AG04450 (cell line): ENCODE data around the gene SLC4A2. TPM values are rescaled to one million over a fixed set of nuclear protein-coding genes. Genes with fewer than 3 reads are reported as not detected.
"Not testable (repeated sequence)": the region's sequence is repeated elsewhere in the genome, so short reads cannot be mapped to it uniquely, and the experiment has no call there.

ENCODE experiments used
- CTCF ChIA-PET: fragments of 300-600, 350-600 bp; formaldehyde crosslinking; extraction: SDS; loops from one replicate; lab custom pipeline; 2022; ENCODE audit warnings: antibody characterized with exemption, inconsistent platforms; lab: Charles Lee
- POLR2A ChIA-PET: fragments of 350-600 bp; formaldehyde crosslinking; extraction: SDS; loops from one replicate; lab custom pipeline; 2021; ENCODE audit warnings: antibody characterized with exemption, inconsistent platforms; lab: Yijun Ruan, JAX
- DNase-seq: peaks from one replicate; pipeline ENCODE4 v3.0.0-alpha.2; 2011; ENCODE audit warnings: low read depth, low spot score
- H3K27ac ChIP-seq: one replicate; pipeline ENCODE4 v1.5.1; 2012; ENCODE audit warnings: low read depth, low read length, control low read depth
- H3K27me3 ChIP-seq: one replicate; pipeline ENCODE4 v1.6.0; 2012; ENCODE audit warnings: low read length; ENCODE audit not compliant: control insufficient read depth, insufficient read depth
- H3K4me3 ChIP-seq: 2 replicates; pipeline ENCODE4 v1.5.1; 2011; ENCODE audit warnings: mild to moderate bottlenecking, low read depth, low read length, control low read depth
- H3K9me3 ChIP-seq: 2 replicates; pipeline ENCODE4 v1.5.1; 2012; ENCODE audit warnings: low read length; ENCODE audit not compliant: control insufficient read depth, insufficient read depth
- CTCF ChIP-seq: IDR thresholded peaks from 2 replicates; pipeline ENCODE4 v1.5.1; 2011; ENCODE audit warnings: low read depth, low read length, control low read depth, inconsistent platforms
- polyA minus RNA-seq: library from RNA; depleted of rRNA, polyadenylated mRNA; stranded (reverse); fragments of >200 nt; gene quantifications from 2 replicates; pipeline ENCODE4 v1.2.3, GENCODE V29; 2011; rRNA and poly(A)+ RNA removed
- polyA plus RNA-seq: library from polyadenylated mRNA; depleted of rRNA; stranded (reverse); fragments of >200 nt; gene quantifications from 2 replicates; pipeline ENCODE4 v1.2.3, GENCODE V29; 2011; rRNA removed

The SLC4A2 gene
- polyA plus RNA-seq (40.5 and 41.0 TPM in 2 replicates), polyA minus RNA-seq (49.9 and 58.5 TPM in 2 replicates)

- ChIA-PET POLR2A (interaction anchor here (0.8 to 2.2 kb wide), 2 partner anchors 21 kb away, joined by 4 to 8 read pairs; partner anchors contain the start of gene FASTK), CTCF (interaction anchor here (0.8 to 1.3 kb wide), 3 partner anchors 26 to 54 kb away, joined by 3 to 5 read pairs (median 3); no protein-coding TSS in a partner anchor)
- Histone ChIP-seq H3K9me3 (no peaks in the 10 kb centered on the region; the same call in 1 of the 2 replicates), H3K4me3 (peak within 1 kb of the TSS; percentile 76), H3K27me3 (no peaks in the 10 kb centered on the region), H3K27ac (peak within 1 kb of the TSS; percentile 98)
- no peak for DNase-seq
- peak; percentile 58 for TF ChIP-seq CTCF
Measured at GRCh38 chr7:151059367-151060112, at the start of gene SLC4A2. Gene SLC4A2 (plus strand): TSS chr7:151059589. CDS start chr7:151061988, 2,399 bp downstream.

DNA sequence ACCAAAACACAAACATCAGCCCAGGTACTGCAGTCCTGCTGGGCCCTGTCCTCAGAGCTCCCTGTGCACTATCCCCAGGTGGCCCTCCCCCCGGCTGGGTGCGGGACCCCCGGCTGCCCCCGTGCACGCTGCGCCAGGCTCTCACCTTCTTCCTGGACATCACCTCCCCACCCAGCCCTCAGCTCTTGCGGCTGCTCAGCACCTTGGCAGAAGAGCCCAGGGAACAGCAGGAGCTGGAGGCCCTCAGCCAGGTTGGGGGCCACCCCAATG, 49.4 kb upstream of the SLC4A2 start:
- TF ChIP-seq CTCF, result no peak
- H3K9me3 ChIP-seq, result peaks cover 9% of the 10 kb centered on the region; the same call in 1 of the 2 replicates
- DNase-seq, result no peak
- ChIA-PET CTCF (interaction anchor here (0.7 to 4.0 kb wide), 10 partner anchors 9 to 112 kb away, joined by 3 to 24 read pairs (median 10); partner anchors contain the start of gene ABCB8), POLR2A (interaction anchor here (0.5 to 2.5 kb wide), 4 partner anchors 44 to 104 kb away, joined by 3 to 9 read pairs (median 3); no protein-coding TSS in a partner anchor)
- no peak overlapping the region for H3K4me3 ChIP-seq
- H3K27me3 ChIP-seq, result peaks cover 8% of the 10 kb centered on the region
- H3K27ac ChIP-seq, result no peak overlapping the region

GRCh38 chr7:151010307-151011096, 48.9 kb upstream of the SLC4A2 start:
- ChIA-PET CTCF (interaction anchor here (0.7 to 4.0 kb wide), 10 partner anchors 8 to 112 kb away, joined by 3 to 24 read pairs (median 8); partner anchors contain the start of gene ABCB8), POLR2A (interaction anchor here (0.5 to 2.5 kb wide), 4 partner anchors 45 to 103 kb away, joined by 3 to 9 read pairs (median 3); no protein-coding TSS in a partner anchor)
- no peak for TF ChIP-seq CTCF
- H3K4me3 ChIP-seq, result peak overlapping the region; percentile 43
- no peak for DNase-seq
- peaks cover 8% of the 10 kb centered on the region for H3K27me3 ChIP-seq
- peaks cover 9% of the 10 kb centered on the region; the same call in 1 of the 2 replicates for H3K9me3 ChIP-seq
- no peak overlapping the region for H3K27ac ChIP-seq

- ChIA-PET POLR2A (interaction anchor here (2.5 kb wide), 1 partner anchor 103 kb away, joined by 9 read pairs; no protein-coding TSS in a partner anchor), CTCF (interaction anchor here (1.1 to 4.0 kb wide), 9 partner anchors 10 to 113 kb away, joined by 3 to 24 read pairs (median 9); no protein-coding TSS in a partner anchor)
- Histone ChIP-seq H3K27ac (no peak overlapping the region), H3K4me3 (peak overlapping the region; percentile 43), H3K9me3 (peaks cover 9% of the 10 kb centered on the region; the same call in 1 of the 2 replicates), H3K27me3 (peaks cover 8% of the 10 kb centered on the region)
- no peak for TF ChIP-seq CTCF
- DNase-seq, result no peak
Measured at GRCh38 chr7:151011097-151011409, 48.3 kb upstream of the SLC4A2 start.

DNA sequence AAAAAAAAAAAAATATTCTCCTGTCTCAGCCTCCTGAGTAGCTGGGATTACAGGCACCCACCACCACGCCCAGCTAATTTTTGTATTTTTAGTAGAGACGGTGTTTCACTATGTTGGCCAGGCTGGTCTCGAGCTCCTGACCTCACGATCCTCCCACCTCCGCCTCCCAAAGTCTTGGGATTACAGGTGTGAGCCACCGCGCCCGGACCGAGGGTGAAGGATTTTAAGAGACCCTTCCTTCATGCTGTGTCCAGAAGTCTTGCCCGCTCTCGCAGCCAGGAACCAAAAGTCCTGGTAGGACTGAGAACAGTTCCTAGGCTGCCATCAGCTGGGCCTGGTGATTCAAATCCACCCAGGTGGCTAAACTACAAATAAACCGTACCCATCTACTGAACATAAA, 47.8 kb upstream of the SLC4A2 start:
- H3K27me3 ChIP-seq, H3K27ac ChIP-seq, H3K9me3 ChIP-seq, DNase-seq, H3K4me3 ChIP-seq: not testable (repeated sequence)
- POLR2A ChIA-PET, result interaction anchor here (2.5 kb wide), 1 partner anchor 102 kb away, joined by 9 read pairs; no protein-coding TSS in a partner anchor
- CTCF ChIA-PET, result interaction anchor here (1.1 to 3.6 kb wide), 11 partner anchors 10 to 159 kb away, joined by 3 to 17 read pairs (median 5); no protein-coding TSS in a partner anchor
